NCI-H146 (cell line): ENCODE data around the gene TRIOBP.

ENCODE experiments used
- DNase-seq: peaks from one replicate; lab custom pipeline; 2025; lab: John Stamatoyannopoulos, UW

Gene TRIOBP

DNA sequence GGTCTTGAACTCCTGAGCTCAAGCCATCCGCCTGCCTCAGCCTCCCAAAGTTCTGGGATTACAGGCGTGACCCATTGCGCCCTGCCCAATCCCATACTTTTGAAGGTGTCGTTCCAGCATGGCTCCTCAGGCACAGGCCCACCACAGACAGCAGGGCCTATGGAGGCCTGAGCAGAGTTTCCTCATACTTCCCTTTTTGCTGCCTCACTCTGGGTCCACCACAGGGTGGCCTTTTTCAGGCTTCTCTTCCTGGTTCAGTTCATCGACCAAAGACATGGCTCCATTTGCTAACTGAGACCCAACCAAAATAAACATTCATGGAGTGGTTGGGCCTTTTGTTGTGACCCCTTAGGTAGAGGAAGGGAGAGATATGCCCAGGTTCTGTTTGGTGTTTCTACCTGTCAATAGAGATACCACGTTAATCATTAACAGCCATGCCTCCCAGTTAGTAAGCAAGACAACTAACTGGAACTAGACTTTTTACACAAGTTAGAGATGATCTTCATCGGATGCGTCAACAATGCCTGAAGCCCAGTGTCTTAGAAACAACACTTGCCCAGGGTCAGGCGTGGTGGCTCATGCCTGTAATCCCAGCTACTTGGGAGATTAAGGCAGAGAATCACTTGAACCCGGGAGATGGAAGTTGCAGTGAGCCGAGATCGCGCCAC, 35.1 kb downstream of the TRIOBP start:
- DNase-seq: no peak

DNA sequence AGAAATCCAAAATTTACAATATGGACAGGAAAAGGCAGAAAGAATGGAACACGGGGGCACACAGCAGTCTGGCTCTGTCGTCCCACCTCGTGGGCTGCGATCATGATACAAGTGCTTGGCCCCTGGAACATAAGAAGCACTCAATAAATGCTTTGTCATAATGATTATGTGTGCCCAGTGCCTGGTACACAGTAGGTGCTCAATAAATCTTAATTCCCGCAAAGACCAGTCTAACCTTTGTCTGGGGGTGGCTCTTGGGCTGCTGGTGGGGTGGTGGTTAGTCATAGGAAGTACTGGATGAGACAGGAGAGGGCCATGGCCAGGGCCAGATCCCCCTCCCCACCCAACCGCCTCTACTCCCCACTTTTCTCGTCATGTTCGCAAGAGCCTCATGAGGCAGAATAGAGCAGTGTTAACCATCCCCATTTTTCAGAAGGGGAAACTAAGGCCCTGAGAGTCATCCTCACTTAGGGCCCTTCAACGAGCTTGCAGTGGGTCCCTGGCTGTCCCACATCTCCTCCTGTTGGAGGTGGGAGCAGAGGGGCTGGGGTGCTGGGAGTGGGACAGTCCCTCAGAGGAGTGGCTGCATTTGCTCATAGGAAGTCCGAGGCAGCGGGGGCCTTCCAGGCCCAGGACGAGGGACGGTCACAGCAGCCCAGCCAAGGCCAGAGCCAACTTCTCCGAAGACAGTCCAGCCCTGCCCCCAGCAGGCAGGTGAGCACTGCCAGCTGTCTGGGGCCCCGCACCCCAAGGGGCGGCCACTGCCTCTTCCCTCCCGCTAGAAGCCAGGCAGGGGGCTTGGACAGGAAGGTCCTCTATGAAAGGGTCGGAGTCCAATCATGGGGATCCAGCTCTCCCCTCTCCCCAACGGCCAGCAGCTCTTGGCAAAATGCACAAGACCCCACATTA, 36.1 kb downstream of the TRIOBP start:
- no peak for DNase-seq

DNA sequence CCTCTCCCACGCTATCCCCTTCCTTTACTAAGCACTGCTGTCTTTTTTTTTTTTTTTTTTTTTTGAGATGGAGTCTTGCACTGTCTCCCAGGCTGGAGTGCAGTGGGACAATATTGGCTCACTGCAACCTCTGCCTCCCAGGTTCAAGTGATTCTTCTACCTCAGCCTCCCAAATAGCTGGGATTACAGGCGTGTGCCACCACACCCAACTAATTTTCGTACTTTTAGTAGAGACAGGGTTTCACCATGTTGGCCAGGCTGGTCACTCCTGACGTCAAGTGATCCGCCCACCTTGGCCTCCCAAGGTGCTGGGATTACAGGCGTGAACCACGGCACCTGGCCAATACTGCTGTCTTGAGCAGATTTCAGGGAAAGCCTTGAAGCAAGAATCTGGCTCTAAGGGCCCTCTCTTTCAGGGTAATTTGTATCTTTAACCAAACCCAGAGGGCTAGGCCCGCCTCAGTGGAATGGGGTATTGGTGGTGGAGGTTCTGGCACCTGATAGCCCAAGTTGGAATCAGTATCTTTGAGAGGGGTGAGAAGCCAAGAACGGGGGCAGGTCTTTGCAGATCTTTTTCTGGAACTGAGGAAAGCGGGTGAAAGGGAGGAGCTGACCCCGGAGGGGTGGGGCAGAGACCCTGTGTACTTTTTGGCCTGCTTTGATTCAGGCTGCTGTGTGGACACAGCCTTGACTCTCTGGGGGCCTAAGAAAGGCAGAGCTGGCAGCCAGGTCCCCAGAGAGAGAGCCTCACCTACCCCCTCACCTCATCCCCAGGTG, 37.0 kb downstream of the TRIOBP start:
- no peak for DNase-seq

DNA sequence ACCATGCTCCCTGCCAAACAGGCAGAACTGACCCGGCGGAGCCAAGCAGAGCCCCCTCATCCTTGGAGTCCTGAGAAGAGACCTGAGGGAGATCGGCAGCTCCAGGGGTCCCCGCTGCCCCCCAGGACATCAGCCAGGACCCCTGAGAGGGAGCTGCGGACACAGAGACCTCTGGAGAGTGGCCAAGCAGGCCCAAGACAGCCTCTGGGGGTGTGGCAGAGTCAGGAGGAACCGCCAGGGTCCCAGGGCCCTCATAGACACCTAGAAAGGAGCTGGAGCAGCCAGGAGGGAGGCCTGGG, 37.5 kb downstream of the TRIOBP start:
- DNase-seq: no peak

DNA sequence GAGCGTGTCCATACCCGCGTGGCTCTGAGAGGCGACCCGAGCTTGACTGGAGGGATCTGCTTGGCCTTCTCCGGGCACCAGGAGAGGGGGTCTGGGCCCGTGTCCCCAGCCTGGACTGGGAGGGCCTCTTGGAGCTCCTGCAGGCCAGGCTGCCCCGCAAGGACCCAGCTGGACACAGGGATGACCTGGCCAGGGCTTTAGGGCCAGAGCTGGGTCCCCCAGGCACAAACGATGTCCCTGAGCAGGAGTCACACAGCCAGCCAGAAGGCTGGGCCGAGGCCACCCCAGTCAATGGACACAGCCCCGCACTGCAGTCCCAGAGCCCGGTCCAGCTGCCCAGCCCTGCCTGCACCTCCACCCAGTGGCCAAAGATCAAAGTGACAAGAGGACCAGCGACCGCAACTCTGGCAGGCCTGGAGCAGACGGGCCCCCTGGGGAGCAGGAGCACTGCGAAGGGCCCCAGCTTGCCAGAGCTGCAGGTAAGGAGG, 38.2 kb downstream of the TRIOBP start:
- peak; percentile 51 for DNase-seq

DNA sequence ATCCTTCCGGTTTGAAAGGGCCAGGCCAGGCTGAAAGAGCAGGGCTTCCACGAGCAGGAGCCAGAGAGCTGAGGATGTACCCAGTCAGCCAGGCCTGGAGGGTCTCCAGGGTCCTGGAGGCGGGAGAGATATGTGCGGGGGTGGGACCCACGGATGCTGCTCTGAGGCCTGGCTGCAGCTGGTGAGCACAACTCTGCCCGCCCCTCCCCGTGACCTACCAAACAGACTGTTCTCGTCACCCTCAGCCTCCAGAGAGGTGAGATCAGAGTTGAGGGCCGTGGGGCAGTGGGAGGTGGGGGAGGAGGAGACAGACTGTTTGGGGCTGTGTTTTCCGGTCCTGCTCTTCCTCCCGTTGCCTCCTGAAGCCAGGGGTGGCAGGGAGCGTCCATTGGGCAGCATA, 42.2 kb downstream of the TRIOBP start:
- no peak for DNase-seq

DNA sequence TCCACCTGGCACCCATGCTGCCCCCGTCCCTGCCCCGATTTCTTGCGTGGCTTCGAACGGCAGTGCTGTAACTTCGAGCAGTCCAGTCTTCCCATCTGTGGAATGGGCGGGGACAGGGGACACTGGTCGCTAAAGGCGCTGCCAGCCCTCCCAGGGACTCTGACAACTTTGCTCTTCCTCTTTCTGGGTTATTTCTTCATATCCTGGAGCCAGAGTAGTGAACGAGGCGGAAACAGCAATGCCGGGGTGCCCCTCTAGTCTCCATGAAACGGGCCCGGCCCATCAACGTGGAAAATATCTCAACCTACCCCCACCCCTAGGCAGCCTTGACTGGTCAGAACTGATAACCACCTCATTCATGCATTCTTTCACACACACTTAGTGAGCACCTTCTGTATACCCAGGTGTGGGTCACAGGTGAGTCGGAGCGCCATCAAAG, 42.8 kb downstream of the TRIOBP start:
- no peak for DNase-seq

DNA sequence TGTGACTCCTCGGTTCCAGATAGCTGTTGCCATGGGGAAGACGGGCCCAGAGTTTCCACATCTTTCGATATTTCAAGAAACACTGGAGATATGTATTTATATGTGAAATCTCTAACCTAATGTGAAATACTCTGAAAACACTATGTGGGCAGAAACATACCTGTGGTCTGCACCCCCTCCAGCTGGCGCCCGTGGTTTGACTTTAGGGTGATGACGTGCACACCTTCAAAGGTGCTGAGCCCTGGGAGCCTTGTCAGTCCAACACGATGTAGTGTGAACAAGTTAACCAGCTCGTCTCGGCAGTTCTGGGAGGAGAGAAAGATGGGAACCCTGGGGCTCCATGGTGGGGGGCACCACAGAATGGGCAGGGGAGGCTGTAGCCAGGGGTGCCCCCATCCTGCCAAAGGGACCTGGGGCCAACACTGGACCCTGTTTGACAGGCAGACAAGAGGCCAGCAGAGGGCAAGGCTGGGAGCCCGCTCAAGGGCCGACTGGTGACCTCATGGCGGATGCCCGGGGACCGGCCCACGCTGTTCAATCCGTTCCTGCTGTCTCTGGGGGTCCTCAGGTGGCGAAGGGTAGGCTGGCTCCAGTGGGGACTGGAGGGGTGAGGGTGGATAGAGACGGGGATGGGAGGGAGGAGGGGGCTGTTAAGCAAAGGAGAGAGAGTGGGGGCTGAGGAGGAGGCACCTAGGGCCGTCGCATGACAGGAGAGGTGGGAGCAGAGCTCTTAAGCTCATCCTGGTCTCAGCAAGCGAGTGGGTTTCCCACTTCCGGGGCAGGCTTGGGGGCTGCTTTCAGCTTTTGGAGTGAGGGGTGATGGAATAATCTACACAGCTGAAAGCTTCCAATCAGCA, 43.8 kb downstream of the TRIOBP start:
- no peak for DNase-seq

DNA sequence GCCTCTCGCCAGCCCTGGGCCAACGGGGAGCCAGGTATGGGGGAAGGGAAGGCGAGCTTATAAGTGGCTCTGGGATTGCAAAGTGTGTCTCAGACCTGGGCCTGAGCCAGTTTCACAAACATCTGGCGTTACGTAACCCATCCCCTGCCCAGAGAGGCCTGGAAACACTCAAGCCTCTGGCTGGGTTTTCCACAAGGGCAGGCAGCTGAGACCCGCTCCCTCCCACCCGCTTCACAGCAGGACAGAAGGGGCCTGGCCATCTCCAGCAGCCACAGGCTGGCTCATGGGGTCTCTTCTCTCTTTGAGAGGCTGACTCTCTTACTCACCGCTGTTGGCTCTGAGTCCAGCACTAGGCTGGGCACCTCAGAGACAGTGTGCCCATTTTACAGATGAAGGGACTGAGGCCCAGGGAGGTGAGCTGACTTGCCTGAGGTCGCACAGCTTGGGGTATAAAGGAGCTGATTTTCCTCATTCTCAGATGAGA, 44.5 kb downstream of the TRIOBP start:
- DNase-seq: no peak

DNA sequence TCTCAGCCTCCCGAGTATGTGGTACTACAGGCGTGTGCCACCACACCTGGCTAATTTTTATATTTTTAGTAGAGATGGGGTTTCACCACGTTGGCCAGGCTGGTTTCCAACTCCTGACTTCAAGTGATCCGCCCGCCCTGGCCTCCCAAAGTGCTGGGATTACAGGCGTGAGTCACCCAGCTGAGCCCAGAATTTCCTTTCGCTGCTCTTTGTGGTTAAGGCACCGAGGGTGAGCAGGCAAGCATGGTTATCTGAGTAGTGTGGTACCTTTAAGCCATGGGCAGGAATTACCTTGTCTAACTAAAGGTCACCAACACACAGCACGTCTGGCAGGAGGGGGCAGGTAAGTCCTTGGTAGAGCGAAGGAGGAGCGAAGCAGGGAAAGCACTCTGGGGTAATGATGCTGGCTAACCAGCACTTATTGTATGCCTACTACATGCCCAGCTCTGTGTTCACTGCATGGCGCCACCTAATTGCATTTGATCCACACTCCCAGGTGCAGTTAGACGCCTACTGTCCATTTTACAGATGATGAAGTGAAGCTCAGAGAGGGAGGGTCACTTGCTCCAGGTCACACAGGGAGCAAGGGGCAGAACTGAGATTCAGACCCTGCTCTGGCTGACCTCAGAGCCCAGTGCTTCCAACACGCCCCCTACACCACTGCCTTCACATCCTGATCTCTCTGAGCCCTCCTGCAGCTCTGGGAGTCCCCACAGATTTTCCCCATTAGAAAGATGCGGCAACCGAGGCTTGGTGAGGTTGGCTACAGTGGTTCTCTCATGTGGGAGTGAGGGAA, 45.7 kb downstream of the TRIOBP start:
- no peak for DNase-seq

DNA sequence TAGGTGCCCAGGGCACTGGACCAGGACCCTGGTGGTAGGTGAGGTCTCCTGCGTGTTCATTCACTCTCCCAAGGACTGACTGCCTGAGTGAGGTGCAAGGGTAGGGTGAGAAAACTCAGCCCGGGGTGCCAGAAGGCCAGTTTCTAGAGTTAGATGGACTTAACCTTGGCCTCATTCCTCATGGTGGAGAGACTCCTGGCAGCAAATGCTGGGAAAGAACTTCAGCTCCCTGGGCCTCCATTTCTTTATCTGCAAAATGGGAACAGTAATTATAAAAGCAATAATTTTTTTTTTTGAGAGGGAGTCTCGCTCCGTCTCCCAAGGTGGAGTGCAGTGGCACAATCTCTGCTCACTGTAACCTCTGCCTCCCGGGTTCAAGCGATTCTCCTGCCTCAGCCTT, 47.7 kb downstream of the TRIOBP start:
- DNase-seq: no peak

DNA sequence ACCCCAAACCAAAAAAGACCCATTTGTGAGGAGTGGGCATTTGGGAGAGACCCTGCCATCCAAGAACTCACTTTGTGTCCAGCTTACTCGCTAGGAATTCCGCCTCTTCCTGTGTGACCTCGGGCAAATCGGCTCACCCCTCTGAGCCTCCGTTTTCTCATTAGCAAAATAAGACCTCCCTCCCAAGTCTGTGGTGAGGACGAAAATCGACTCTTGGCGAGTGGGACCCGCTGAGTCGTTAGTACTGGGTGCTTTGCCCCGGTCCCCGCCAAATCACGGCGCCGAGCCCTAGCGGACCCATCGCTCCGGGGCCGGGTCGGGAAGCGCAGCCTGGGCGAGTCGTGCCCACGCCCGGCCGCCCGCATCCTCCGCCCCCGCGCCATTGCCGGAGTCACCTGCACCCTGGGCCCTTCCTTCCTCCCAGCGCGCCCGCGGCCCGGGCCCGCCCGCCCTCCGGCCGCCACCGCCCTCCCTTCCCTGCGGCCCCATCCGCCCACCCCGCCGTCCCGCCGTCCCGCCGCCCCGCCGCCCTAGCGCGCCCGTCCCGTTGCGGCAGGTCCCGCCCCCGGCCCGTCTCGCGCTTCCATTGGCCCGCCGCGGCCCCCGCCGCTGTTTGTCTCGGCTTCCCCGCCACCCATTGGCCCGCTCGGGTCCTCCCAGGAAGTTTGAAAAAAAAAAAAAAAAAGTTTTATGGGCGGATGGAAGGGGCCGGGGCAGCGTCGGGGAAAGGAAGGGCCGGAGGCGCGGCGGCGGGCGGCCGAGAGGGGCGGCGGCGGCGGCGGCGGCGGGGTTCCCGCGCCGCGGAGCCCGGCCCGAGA, 48.9 kb downstream of the TRIOBP start:
- DNase-seq: peak; percentile 78

DNA sequence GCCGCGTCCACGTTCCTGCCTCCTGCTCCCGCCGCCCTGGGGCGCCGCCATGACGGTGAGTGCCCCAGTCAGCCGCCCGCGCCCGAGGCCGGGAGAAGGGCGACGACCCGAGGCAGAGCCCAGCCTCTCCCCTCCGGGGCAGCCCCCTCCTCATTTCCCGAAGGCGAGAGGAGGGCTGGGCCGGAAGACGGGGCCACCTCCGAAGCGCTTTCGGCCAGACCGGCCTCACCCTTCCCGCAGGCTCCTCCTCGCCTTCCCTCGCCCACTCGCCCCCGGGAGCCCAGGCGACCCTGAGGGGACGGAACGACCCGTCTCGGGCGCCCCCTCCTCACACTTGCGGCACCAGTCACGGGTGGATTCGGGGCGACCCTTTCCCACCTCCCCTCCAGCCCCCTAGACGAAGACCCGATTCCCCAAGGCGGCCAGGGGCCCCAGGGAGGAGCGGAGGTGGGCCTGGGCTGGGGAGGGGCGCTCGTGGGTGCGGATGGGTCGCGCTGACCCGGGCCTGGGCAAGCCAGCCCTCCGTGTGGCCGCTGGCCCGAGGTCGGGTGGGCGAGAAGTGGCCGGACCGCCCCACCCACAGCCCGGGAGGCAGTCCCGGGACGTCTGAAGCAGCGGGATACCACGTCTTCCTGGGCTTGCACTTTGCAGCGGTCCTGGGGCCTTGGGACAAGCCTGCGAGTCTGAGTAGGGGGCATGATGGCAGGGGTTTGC, 49.7 kb downstream of the TRIOBP start:
- DNase-seq: no peak

DNA sequence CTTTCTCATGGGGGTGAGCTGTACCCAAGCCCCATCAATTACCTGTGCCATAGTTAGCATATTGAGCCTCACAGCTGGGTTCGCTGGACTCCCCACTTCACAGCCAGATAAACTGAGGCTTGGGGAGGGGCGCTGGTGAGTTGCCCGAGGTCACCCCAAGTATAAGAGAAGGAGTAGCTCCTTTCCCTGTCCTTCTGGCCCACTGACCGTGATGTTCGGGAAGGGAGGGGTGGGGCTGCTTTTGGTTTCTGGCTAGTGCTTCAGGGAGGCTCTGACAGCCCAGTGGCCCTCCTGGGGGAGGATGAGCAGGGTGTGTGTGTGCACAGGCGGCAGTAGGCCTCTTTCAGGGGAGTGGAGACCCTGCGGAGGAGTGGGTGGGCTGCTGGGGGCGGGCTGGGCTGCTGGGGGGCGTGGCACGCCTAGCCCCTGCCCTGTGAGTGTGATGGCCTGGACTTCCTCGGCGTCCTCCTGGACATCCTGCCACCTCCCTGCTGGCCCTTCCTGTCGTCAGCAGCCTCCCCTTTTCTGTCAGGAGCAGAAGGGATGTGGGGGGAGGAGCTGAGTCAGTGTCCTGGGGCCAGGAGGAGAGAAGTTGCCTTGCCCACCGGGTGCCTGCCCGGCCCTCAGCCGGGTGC, 50.3 kb downstream of the TRIOBP start:
- no peak for DNase-seq

DNA sequence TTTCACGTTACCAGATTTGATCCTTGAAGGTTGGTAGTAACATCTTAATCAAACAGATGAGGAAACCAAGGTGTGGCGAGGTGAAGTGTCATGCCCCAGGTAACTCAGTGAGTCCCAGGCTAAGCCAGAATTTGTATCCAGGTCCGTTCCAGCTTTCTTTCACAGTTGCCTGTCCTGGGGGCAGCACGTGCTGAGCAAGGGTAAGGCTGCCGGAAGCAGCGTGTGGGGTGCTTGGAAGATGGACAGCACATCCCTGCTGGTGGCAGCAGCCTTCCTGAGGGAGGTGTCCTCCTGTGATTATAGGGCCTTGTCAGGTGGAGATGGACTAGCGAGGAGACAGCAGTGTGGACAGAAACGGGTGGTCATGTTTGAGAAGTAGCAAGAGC, 50.9 kb downstream of the TRIOBP start:
- no peak for DNase-seq

DNA sequence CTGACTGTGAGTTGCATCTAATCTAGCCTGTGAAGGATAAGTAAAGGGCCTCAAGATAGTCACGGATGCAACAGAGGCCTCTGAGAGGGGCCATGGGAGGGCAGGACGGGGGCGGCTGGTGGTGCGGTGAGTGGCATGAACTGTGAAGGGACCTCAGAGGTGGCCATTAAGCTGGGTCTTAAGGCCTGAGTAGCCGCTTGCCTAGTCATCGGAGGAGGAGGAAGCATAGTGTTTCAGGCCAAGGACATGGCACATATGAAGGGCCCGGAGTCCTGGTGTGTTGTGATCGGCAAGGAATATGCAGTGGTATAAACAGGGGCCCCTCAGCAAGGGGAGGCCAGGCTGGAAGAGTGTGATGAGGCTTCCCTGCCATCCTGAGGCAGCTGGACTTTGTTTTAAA, 51.8 kb downstream of the TRIOBP start:
- no peak for DNase-seq

DNA sequence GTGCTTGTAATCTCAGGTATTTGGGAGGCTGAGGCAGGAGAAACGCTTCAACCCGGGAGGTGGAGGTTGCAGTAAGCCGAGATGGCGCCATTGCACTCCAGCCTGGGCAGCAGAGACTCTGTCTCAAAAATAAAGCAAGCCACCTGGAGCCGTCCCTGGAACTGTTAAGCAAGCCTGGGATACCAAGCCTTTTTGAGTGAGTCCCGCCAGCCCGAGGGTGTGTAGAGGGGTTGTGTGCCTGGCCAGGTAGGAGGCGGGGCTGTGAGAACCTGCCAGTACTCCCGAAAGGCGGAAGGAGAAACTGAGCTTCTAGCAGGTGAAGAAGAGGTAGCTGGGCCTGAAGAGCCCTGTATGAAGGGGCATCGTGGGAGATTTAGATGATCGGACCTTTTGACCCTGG, 52.4 kb downstream of the TRIOBP start:
- DNase-seq: no peak

DNA sequence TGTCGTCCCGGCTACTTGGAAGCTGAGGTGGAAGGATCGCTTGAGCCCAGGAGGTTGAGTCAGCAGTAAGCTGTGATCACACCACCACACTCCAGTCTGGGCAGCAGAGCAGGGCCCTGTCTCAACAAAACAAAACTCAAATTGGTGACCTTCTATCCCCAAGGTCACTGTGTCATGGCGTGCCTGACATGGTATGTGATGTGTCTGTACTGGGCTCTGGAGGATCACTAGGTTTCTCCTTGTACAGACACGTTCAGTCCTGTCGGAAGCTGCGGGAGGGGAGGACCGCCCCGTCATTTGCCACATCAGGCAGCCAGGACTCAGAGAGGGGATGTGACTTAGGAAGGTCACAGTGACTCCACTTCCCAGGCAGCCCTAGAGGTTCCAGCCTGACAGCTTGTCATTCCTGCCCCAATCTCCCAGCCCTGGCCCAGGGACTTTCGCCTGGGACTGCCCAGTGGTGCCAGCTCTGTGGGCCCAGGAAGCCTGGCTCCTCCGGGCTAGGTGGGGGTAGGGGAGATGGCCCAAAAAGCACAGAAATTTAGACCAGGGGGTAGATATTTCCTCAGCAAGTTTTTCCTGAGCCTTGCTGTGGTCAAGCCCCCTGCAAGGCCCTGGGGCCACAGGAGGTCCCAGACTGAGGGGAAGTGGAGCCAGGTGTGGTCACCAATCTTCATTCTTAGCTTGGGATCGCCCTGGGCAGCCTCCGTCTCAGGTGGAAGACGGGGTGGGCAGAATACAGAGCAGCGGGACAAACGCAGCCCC, 53.2 kb downstream of the TRIOBP start:
- DNase-seq: no peak
